CD4-positive, alpha-beta T cell treated with Interleukin-4 for 1 hour (primary cell): ENCODE results near the gene PCDHB6.
"Not testable (repeated sequence)": the region's sequence is repeated elsewhere in the genome, so short reads cannot be mapped to it uniquely, and the experiment has no call there.

Source experiments
- DNase-seq, 2 donors: peaks; one replicate each; pipeline ENCODE4 v3.0.0-alpha.2; 2020 to 2022

PCDHB6 gene

GRCh38 chr5:141172381-141173204 lies 22.7 kb downstream of the PCDHB6 start, which contains the start of gene PCDHB7:
TSS of gene PCDHB7 (plus strand) at chr5:141172644. CDS start at chr5:141172836, 192 bp downstream.
- DNase-seq = peak in 1 of 2 donors; percentile 18

- not testable (repeated sequence) for DNase-seq
Measured at GRCh38 chr5:141174291-141175104, 24.6 kb downstream of the PCDHB6 start.

GRCh38 chr5:141175933-141176332 lies 26.1 kb downstream of the PCDHB6 start:
- DNase-seq = no peak

GRCh38 chr5:141177577-141178191 lies 27.8 kb downstream of the PCDHB6 start, which contains the start of gene PCDHB8:
TSS of gene PCDHB8 (plus strand) at chr5:141177790. CDS start at chr5:141178035, 245 bp downstream.
- not testable (repeated sequence) for DNase-seq

GRCh38 chr5:141179371-141179770 lies 29.5 kb downstream of the PCDHB6 start:
- not testable (repeated sequence) for DNase-seq

GRCh38 chr5:141179876-141180275 lies 30.0 kb downstream of the PCDHB6 start:
- DNase-seq = not testable (repeated sequence)

- no peak for DNase-seq
Measured at GRCh38 chr5:141180313-141180712, 30.5 kb downstream of the PCDHB6 start.

GRCh38 chr5:141182248-141182647 lies 32.4 kb downstream of the PCDHB6 start, which contains the start of gene PCDHB16:
TSS of gene PCDHB16 (plus strand) at chr5:141182387. CDS start at chr5:141182560, 173 bp downstream.
- DNase-seq = no peak

- not testable (repeated sequence) for DNase-seq
Measured at GRCh38 chr5:141184117-141184855, 34.4 kb downstream of the PCDHB6 start.

- DNase-seq = peak in 1 of 2 donors; percentile 36
Measured at GRCh38 chr5:141186897-141187512, 37.1 kb downstream of the PCDHB6 start, which contains the start of gene PCDHB9. TSS of gene PCDHB9 (plus strand) at chr5:141187161. CDS start at chr5:141187319, 158 bp downstream.

- DNase-seq = not testable (repeated sequence)
Measured at GRCh38 chr5:141188682-141189081, 38.8 kb downstream of the PCDHB6 start.

GRCh38 chr5:141189131-141189530 lies 39.3 kb downstream of the PCDHB6 start:
- DNase-seq = not testable (repeated sequence)

- DNase-seq = peak in 1 of 2 donors; percentile 14
Measured at GRCh38 chr5:141192110-141192725, 42.4 kb downstream of the PCDHB6 start, which contains the start of gene PCDHB10. TSS of gene PCDHB10 (plus strand) at chr5:141192353. CDS start at chr5:141192553, 200 bp downstream.

GRCh38 chr5:141194332-141194731 lies 44.5 kb downstream of the PCDHB6 start:
- not testable (repeated sequence) for DNase-seq

- DNase-seq = no peak
Measured at GRCh38 chr5:141196363-141196762, 46.5 kb downstream of the PCDHB6 start.

- no peak for DNase-seq
Measured at GRCh38 chr5:141199359-141200235, 49.7 kb downstream of the PCDHB6 start, which contains the start of gene PCDHB11. TSS of gene PCDHB11 (plus strand) at chr5:141199627. CDS start at chr5:141199775, 148 bp downstream.

GRCh38 chr5:141201126-141201525 lies 51.3 kb downstream of the PCDHB6 start:
- DNase-seq = not testable (repeated sequence)

GRCh38 chr5:141201646-141202045 lies 51.8 kb downstream of the PCDHB6 start:
- not testable (repeated sequence) for DNase-seq
